ENCODE measurements around the gene DTNB. TPM values are rescaled to one million over a fixed set of nuclear protein-coding genes. Genes with fewer than 3 reads are reported as not detected.

DTNB gene
- total and polyA plus RNA-seq, 9 donors: 8.0 to 24.9 (median 17.5) TPM

DNA sequence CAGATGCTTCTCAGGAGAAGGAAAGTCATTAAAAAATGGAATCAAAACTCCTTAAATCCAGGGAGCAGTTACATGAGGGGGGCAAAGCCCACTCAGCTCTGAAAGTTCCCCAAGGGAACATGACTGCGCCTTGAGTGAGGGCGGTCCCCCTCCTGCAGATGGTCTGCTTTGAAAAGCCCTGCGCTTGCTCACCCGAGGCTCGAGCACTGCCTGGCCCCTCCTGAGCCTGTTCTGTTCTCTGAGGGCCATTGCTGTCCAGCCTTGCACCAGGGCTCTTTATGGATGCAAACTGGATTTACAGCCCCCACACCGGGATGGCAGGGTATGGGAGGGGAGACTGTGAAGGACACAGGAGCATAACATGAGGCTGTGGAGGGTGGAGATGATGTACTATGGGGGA lies 293.8 kb downstream of the DTNB start:
- H3K27ac ChIP-seq: no peak overlapping the region
- 87 to 92% (median 91%) methylated on average over 6 of the region's 6 CpGs for WGBS, 3 donors
- peak in 1 of 5 donors; percentile 4 for DNase-seq
- H3K4me1 ChIP-seq (ENCODE audit: insufficient read depth): peaks cover 9% of the 10 kb centered on the region
- no peak overlapping the region for H3K4me3 ChIP-seq
- H3K27me3 ChIP-seq: no peaks in the 10 kb centered on the region
- H3K9me3 ChIP-seq: no peaks in the 10 kb centered on the region
- TF ChIP-seq, protein P1, sequence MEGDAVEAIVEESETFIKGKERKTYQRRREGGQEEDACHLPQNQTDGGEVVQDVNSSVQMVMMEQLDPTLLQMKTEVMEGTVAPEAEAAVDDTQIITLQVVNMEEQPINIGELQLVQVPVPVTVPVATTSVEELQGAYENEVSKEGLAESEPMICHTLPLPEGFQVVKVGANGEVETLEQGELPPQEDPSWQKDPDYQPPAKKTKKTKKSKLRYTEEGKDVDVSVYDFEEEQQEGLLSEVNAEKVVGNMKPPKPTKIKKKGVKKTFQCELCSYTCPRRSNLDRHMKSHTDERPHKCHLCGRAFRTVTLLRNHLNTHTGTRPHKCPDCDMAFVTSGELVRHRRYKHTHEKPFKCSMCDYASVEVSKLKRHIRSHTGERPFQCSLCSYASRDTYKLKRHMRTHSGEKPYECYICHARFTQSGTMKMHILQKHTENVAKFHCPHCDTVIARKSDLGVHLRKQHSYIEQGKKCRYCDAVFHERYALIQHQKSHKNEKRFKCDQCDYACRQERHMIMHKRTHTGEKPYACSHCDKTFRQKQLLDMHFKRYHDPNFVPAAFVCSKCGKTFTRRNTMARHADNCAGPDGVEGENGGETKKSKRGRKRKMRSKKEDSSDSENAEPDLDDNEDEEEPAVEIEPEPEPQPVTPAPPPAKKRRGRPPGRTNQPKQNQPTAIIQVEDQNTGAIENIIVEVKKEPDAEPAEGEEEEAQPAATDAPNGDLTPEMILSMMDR (IDR thresholded peaks at IDR 0.05): no peak
- TF ChIP-seq POLR2A (IDR thresholded peaks at IDR 0.05) (no peak), EP300 (IDR thresholded peaks at IDR 0.05) (no peak)
- no peaks in the 10 kb centered on the region for H3K36me3 ChIP-seq
- intact Hi-C loops (cut with DNase I): loop anchor here in 1 of 4 donors (5.0 to 10.0 kb wide), 2 partner anchors 138 to 295 kb away; partner anchors contain the start of gene DTNB

- 84 to 96% (median 91%) methylated on average over 10 of the region's 10 CpGs for WGBS, 3 donors
- DNase-seq: peak in 2 of 5 donors; percentile 18 to 31
These were observed 294.5 kb downstream of the DTNB start for GRCh38 chr2:25378731-25379490.

GRCh38 chr2:25377822-25378421 lies 295.5 kb downstream of the DTNB start:
- H3K27ac ChIP-seq: no peak overlapping the region
- peak in 2 of 5 donors; percentile 25 to 37 for DNase-seq
- H3K36me3 ChIP-seq: no peaks in the 10 kb centered on the region
- H3K27me3 ChIP-seq: no peaks in the 10 kb centered on the region
- H3K4me1 ChIP-seq (ENCODE audit: insufficient read depth): peaks cover 9% of the 10 kb centered on the region
- intact Hi-C loops (cut with DNase I): loop anchor here in 1 of 4 donors (5.0 to 10.0 kb wide), 2 partner anchors 139 to 297 kb away; partner anchors contain the start of gene DTNB
- H3K9me3 ChIP-seq: no peaks in the 10 kb centered on the region
- TF ChIP-seq, protein P1 (IDR thresholded peaks at IDR 0.05): no peak
- TF ChIP-seq EP300 (IDR thresholded peaks at IDR 0.05): no peak
- no peak for TF ChIP-seq POLR2A (IDR thresholded peaks at IDR 0.05)
- WGBS, 3 donors: 93 to 95% (median 95%) methylated on average over 22 of the region's 22 CpGs
- H3K4me3 ChIP-seq: no peak overlapping the region

More at GRCh38 chr2:25378731-25379490, 294.5 kb downstream of the DTNB start:
- no peaks in the 10 kb centered on the region for H3K36me3 ChIP-seq
- H3K27ac ChIP-seq: no peak overlapping the region
- no peaks in the 10 kb centered on the region for H3K9me3 ChIP-seq
- TF ChIP-seq, protein P1 (IDR thresholded peaks at IDR 0.05): no peak
- TF ChIP-seq POLR2A (IDR thresholded peaks at IDR 0.05) (no peak), EP300 (IDR thresholded peaks at IDR 0.05) (no peak)
- H3K27me3 ChIP-seq: no peaks in the 10 kb centered on the region
- H3K4me3 ChIP-seq: no peak overlapping the region
- H3K4me1 ChIP-seq (ENCODE audit: insufficient read depth): peaks cover 9% of the 10 kb centered on the region
- intact Hi-C loops (cut with DNase I): loop anchor here in 1 of 4 donors (5.0 to 10.0 kb wide), 2 partner anchors 138 to 296 kb away; partner anchors contain the start of gene DTNB

DNA sequence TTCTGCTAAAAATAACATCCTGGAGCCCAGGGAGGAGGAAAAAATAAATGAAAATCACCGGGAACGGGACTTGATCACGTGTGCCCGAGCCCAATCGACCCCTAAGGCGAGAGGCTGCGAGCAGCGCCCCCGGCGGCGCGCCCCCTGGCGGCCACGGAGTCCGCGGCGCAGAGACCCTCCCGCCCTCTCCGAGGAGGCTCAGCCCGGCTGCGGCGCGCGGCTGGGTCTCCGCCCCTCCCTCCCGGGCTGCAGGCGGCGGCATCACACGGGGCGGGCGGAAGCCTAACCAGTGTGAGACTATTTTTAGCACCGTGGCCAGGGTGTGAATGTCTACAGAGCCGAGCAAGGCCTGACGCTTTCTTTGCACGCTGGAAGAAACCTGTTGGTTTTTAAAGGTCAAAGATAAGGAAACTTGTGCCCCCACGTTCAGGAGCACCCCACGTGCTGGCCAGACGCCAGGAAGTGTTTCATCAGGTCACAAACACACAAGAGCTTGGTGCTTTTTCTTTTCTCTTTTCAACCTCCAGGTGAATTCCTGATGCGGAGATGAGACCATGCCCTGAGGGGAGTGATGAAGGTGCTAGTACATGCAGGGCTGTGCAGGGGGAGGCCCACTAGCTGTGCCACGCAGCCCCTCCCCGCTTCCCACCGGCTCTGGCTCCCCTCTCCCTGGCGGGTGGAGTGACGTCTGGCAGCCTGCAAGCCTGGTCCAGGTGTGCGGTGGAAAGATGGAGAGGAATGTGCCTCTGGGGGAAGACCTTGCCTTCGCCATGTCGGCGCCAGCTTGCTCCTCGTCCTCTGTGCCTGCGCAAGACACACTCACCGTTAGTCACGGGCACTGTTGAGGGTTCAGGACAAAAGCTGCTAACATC lies 296.4 kb downstream of the DTNB start:
- 18 to 27% (median 19%) methylated on average over 40 to 52 of the region's 52 CpGs for WGBS, 3 donors
- H3K27ac ChIP-seq: no peak overlapping the region
- TF ChIP-seq, protein P1 (IDR thresholded peaks at IDR 0.05): peak; percentile 88 to 99 (median 88)
- TF ChIP-seq POLR2A (IDR thresholded peaks at IDR 0.05): no peak
- TF ChIP-seq EP300 (IDR thresholded peaks at IDR 0.05): no peak
- DNase-seq: peak; percentile 85 to 92 (median 89)
- H3K9me3 ChIP-seq: no peaks in the 10 kb centered on the region
- peak overlapping the region; percentile 19 for H3K4me3 ChIP-seq
- peaks cover 9% of the 10 kb centered on the region for H3K4me1 ChIP-seq (ENCODE audit: insufficient read depth)
- H3K36me3 ChIP-seq: no peaks in the 10 kb centered on the region
- intact Hi-C loops (cut with DNase I): loop anchor here in 1 of 4 donors (5.0 to 10.0 kb wide), 2 partner anchors 140 to 298 kb away; partner anchors contain the start of gene DTNB
- H3K27me3 ChIP-seq: no peaks in the 10 kb centered on the region

Data from ovary (tissue), 9 donors.